Astrocyte of the cerebellum (primary cell): ENCODE data around the gene BAIAP2L1.
A peak's percentile ranks its signal among the peaks of the same experiment; 100 is the strongest.
"Not testable (repeated sequence)": the region's sequence is repeated elsewhere in the genome, so short reads cannot be mapped to it uniquely, and the experiment has no call there.

ENCODE experiments used
- DNase-seq: peaks from one replicate; pipeline ENCODE4 v3.0.0-alpha.2; 2011; ENCODE audit warnings: low read depth
- H3K4me3 ChIP-seq: 2 replicates; pipeline ENCODE4 v1.5.1; 2011; ENCODE audit warnings: mild to moderate bottlenecking, low read depth, low read length, moderate library complexity
- in situ Hi-C: cut with HindIII; loops from 2 replicates; pipeline ENCODE4 v1.10.0; 2017; ENCODE audit warnings: low sequenced_read_pairs
- TF ChIP-seq, protein P1 (sequence below): IDR thresholded peaks from 2 replicates; pipeline ENCODE4 v1.5.1; 2012; ENCODE audit warnings: low read length, low read depth, moderate library complexity, mild to moderate bottlenecking; ENCODE audit errors: missing control alignments

The BAIAP2L1 gene, protein sequence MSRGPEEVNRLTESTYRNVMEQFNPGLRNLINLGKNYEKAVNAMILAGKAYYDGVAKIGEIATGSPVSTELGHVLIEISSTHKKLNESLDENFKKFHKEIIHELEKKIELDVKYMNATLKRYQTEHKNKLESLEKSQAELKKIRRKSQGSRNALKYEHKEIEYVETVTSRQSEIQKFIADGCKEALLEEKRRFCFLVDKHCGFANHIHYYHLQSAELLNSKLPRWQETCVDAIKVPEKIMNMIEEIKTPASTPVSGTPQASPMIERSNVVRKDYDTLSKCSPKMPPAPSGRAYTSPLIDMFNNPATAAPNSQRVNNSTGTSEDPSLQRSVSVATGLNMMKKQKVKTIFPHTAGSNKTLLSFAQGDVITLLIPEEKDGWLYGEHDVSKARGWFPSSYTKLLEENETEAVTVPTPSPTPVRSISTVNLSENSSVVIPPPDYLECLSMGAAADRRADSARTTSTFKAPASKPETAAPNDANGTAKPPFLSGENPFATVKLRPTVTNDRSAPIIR

GRCh38 chr7:98400542-98401340, at the start of gene BAIAP2L1:
TSS of gene BAIAP2L1 (minus strand) at chr7:98401090. CDS start at chr7:98400852, 238 bp downstream.
- peak within 1 kb of the TSS; percentile 60 for H3K4me3 ChIP-seq
- in situ Hi-C loops, result no loop called here
- TF ChIP-seq, protein P1, sequence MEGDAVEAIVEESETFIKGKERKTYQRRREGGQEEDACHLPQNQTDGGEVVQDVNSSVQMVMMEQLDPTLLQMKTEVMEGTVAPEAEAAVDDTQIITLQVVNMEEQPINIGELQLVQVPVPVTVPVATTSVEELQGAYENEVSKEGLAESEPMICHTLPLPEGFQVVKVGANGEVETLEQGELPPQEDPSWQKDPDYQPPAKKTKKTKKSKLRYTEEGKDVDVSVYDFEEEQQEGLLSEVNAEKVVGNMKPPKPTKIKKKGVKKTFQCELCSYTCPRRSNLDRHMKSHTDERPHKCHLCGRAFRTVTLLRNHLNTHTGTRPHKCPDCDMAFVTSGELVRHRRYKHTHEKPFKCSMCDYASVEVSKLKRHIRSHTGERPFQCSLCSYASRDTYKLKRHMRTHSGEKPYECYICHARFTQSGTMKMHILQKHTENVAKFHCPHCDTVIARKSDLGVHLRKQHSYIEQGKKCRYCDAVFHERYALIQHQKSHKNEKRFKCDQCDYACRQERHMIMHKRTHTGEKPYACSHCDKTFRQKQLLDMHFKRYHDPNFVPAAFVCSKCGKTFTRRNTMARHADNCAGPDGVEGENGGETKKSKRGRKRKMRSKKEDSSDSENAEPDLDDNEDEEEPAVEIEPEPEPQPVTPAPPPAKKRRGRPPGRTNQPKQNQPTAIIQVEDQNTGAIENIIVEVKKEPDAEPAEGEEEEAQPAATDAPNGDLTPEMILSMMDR, result no peak
- DNase-seq, result no peak

GRCh38 chr7:98448766-98449165, 47.9 kb upstream of the BAIAP2L1 start:
- in situ Hi-C loops, result loop anchor here (25.0 kb wide), 1 partner anchor 414 kb away; the partner anchor contains the start of gene TMEM130
- no peak overlapping the region for H3K4me3 ChIP-seq
- no peak for DNase-seq
- TF ChIP-seq, protein P1, result no peak

DNA sequence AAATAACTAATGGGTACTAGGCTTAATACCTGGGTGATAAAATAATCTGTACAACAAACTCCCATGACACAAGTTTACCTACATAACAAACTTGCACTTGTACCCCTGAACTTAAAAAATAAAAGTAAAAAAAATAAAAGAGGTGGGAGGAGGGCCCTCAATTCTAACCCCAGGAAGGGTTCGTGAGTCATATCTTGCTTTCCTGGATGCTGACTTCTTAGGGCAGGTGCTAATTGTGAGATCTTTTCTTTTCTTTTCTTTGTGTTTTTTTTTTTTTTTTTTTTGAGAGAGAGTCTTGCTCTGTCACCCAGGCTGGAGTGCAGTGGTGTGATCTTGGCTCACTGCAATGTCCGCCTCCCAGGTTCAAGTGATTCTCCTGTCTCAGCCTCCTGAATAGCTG, 40.1 kb upstream of the BAIAP2L1 start:
- not testable (repeated sequence) for DNase-seq, H3K4me3 ChIP-seq
- in situ Hi-C loops, result loop anchor here (25.0 kb wide), 1 partner anchor 421 kb away; the partner anchor contains the start of gene TMEM130

DNA sequence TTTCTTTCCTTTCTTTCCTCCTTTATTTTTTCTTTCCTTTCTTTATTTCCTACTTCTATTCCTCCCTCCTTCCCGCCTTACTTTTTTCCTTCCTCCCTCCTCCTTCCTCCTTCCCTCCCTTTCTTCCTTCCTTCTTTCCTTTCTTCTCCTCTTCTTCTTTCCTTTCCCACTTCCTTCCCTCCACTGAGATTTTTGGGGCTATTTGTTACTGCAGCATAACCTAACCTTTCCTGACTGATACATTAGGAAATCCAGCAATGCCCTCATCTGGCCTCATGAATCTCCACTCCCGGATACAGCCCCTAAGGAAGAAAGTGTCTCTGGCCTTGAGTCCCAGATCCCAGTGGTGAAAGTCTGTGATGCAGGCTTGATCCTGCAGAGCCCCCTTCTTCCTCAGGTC, 38.6 kb upstream of the BAIAP2L1 start:
- H3K4me3 ChIP-seq, result no peak overlapping the region
- no peak for DNase-seq
- TF ChIP-seq, protein P1, result no peak
- in situ Hi-C loops, result loop anchor here (25.0 kb wide), 1 partner anchor 423 kb away; the partner anchor contains the start of gene TMEM130

DNA sequence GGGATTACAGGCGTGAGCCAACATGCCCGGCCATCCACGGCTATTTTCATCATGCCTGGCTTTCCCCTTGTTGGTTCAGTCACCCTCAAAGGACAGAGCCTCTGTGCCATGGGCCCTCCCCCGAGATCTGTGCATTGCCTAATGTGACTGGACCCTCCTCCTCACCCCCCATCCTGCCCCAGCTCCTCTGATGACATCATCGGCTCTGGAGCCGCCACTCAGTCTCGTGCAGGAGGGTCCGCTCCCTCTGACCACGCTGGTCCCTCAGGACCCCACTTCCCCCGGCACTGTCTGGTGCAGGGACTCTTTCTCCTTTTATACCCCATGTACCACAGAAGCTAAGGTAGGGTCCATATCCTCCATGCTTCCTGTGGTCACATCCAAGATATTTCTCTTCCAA, 33.2 kb upstream of the BAIAP2L1 start:
- in situ Hi-C loops, result loop anchor here (25.0 kb wide), 1 partner anchor 428 kb away; the partner anchor contains the start of gene TMEM130
- no peak overlapping the region for H3K4me3 ChIP-seq
- no peak for DNase-seq
- TF ChIP-seq, protein P1, result no peak

DNA sequence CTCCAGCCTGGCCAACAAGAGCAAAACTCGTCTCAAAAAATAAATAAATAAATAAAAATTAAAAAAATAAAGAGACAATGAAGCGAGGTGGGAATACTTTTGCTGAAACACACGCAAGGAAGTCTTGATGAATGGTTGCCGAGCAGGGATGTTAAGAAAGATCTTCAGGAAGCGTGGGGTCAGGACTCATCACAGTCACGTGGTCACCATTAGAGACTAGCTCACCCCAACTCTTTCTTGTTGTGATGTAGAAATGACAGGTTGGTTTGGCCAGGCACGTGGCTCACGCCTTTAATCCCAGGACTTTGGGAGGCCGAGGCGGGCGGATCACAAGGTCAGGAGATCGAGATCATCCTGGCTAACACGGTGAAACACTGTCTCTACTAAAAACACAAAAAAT, 28.9 kb upstream of the BAIAP2L1 start:
- in situ Hi-C loops, result loop anchor here (25.0 kb wide), 1 partner anchor 433 kb away; the partner anchor contains the start of gene TMEM130
- H3K4me3 ChIP-seq, result no peak overlapping the region
- TF ChIP-seq, protein P1, result no peak
- DNase-seq, result no peak
